ENCODE results near the gene FASTK. TPM values are rescaled to one million over a fixed set of nuclear protein-coding genes. Genes with fewer than 3 reads are reported as not detected.
A peak's percentile ranks its signal among the peaks of the same experiment; 100 is the strongest.

Gene FASTK
- total RNA-seq, 1 experiment from 2014 or later, result 95.0 TPM

- ChIA-PET CTCF (no interaction called here), POLR2A (no interaction called here)
- no TSS peak for BruUV-seq (replicated peaks)
- Histone ChIP-seq H3K4me1 (ENCODE audit: control insufficient read depth, insufficient read depth, low read length) (no peaks in the 10 kb centered on the region), H3K27ac (ENCODE audit: low read length) (no peak overlapping the region), H3K4me3 (ENCODE audit: low read depth in 2 of 2, low read length in 2 of 2) (no peak overlapping the region), H3K36me3 (ENCODE audit: control insufficient read depth, insufficient read depth, low read length) (no peaks in the 10 kb centered on the region), H3K27me3 (ENCODE audit: control insufficient read depth, insufficient read depth, low read length) (no peaks in the 10 kb centered on the region), H3K9me3 (ENCODE audit: control insufficient read depth, insufficient read depth, low read depth, low read length) (no peaks in the 10 kb centered on the region)
- ATAC-seq (no peak), DNase-seq (ENCODE audit: low read depth, low spot score) (no peak)
- TF ChIP-seq, protein P1, sequence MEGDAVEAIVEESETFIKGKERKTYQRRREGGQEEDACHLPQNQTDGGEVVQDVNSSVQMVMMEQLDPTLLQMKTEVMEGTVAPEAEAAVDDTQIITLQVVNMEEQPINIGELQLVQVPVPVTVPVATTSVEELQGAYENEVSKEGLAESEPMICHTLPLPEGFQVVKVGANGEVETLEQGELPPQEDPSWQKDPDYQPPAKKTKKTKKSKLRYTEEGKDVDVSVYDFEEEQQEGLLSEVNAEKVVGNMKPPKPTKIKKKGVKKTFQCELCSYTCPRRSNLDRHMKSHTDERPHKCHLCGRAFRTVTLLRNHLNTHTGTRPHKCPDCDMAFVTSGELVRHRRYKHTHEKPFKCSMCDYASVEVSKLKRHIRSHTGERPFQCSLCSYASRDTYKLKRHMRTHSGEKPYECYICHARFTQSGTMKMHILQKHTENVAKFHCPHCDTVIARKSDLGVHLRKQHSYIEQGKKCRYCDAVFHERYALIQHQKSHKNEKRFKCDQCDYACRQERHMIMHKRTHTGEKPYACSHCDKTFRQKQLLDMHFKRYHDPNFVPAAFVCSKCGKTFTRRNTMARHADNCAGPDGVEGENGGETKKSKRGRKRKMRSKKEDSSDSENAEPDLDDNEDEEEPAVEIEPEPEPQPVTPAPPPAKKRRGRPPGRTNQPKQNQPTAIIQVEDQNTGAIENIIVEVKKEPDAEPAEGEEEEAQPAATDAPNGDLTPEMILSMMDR (IDR thresholded peaks at IDR 0.05), result peak; percentile 62; the same call in 1 of the 2 replicates
- TF ChIP-seq SIN3A (IDR thresholded peaks at IDR 0.05; ENCODE audit: borderline replicate concordance, insufficient read depth, low read depth, low read length) (no peak), POLR2AphosphoS5 (IDR thresholded peaks at IDR 0.05; ENCODE audit: low read depth, low read length) (no peak)
- TF ChIP-seq, protein P2, sequence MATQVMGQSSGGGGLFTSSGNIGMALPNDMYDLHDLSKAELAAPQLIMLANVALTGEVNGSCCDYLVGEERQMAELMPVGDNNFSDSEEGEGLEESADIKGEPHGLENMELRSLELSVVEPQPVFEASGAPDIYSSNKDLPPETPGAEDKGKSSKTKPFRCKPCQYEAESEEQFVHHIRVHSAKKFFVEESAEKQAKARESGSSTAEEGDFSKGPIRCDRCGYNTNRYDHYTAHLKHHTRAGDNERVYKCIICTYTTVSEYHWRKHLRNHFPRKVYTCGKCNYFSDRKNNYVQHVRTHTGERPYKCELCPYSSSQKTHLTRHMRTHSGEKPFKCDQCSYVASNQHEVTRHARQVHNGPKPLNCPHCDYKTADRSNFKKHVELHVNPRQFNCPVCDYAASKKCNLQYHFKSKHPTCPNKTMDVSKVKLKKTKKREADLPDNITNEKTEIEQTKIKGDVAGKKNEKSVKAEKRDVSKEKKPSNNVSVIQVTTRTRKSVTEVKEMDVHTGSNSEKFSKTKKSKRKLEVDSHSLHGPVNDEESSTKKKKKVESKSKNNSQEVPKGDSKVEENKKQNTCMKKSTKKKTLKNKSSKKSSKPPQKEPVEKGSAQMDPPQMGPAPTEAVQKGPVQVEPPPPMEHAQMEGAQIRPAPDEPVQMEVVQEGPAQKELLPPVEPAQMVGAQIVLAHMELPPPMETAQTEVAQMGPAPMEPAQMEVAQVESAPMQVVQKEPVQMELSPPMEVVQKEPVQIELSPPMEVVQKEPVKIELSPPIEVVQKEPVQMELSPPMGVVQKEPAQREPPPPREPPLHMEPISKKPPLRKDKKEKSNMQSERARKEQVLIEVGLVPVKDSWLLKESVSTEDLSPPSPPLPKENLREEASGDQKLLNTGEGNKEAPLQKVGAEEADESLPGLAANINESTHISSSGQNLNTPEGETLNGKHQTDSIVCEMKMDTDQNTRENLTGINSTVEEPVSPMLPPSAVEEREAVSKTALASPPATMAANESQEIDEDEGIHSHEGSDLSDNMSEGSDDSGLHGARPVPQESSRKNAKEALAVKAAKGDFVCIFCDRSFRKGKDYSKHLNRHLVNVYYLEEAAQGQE (IDR thresholded peaks at IDR 0.05; ENCODE audit: insufficient read depth in 1 of 2, low read depth in 2 of 2, low read length in 1 of 2), result no peak
- intact Hi-C loops (cut with micrococcal nuclease; ENCODE audit: unreplicated experiment) (loop anchor here (5.0 kb wide), 1 partner anchor 180 kb away; no protein-coding TSS in a partner anchor), in situ Hi-C loops (cut with HindIII; ENCODE audit: low pct_unique_long_range_greater_than_20kb, low sequenced_read_pairs) (no loop called here)
Measured at GRCh38 chr7:151122276-151122675, 41.7 kb upstream of the FASTK start.

GRCh38 chr7:151121380-151122170 is 41.0 kb upstream of the FASTK start:
- H3K4me3 ChIP-seq (ENCODE audit: low read depth in 2 of 2, low read length in 2 of 2), result no peak overlapping the region
- no peaks in the 10 kb centered on the region for H3K36me3 ChIP-seq (ENCODE audit: control insufficient read depth, insufficient read depth, low read length)
- no peak for TF ChIP-seq SIN3A (IDR thresholded peaks at IDR 0.05; ENCODE audit: borderline replicate concordance, insufficient read depth, low read depth, low read length)
- TF ChIP-seq, protein P2 (IDR thresholded peaks at IDR 0.05; ENCODE audit: insufficient read depth in 1 of 2, low read depth in 2 of 2, low read length in 1 of 2), result no peak
- H3K27me3 ChIP-seq (ENCODE audit: control insufficient read depth, insufficient read depth, low read length), result no peaks in the 10 kb centered on the region
- in situ Hi-C loops (cut with HindIII; ENCODE audit: low pct_unique_long_range_greater_than_20kb, low sequenced_read_pairs), result no loop called here
- H3K9me3 ChIP-seq (ENCODE audit: control insufficient read depth, insufficient read depth, low read depth, low read length), result no peaks in the 10 kb centered on the region
- no peak overlapping the region for H3K27ac ChIP-seq (ENCODE audit: low read length)
- no peak for DNase-seq (ENCODE audit: low read depth, low spot score)
- ChIA-PET POLR2A (no interaction called here), CTCF (no interaction called here)
- intact Hi-C loops (cut with micrococcal nuclease; ENCODE audit: unreplicated experiment), result loop anchor here (5.0 kb wide), 1 partner anchor 181 kb away; no protein-coding TSS in a partner anchor
- ATAC-seq, result no peak
- no peaks in the 10 kb centered on the region; the same call in 1 of the 2 replicates for H3K4me1 ChIP-seq (ENCODE audit: control insufficient read depth, insufficient read depth, low read length)
- BruUV-seq (replicated peaks), result no TSS peak
